ENCODE measurements around the gene RELB.
A peak's percentile ranks its signal among the peaks of the same experiment; 100 is the strongest.

Gene RELB

GRCh38 chr19:45046355-45046754, 45.1 kb downstream of the RELB start:
- peak overlapping the region; percentile 52 for H3K4me3 ChIP-seq (ENCODE audit: insufficient read depth, low read length, poor library complexity, severe bottlenecking)
- TF ChIP-seq EZH2phosphoT487 (conservative IDR thresholded peaks at IDR 0.05; ENCODE audit: low read length) (no peak), CTCF (IDR thresholded peaks at IDR 0.05; ENCODE audit: insufficient read depth, low read length, poor library complexity, severe bottlenecking) (no peak)
- H4K20me1 ChIP-seq (ENCODE audit: low read depth, low read length) = no peaks in the 10 kb centered on the region
- no peaks in the 10 kb centered on the region for H3K9me3 ChIP-seq (ENCODE audit: insufficient read depth, low read length)
- H3F3A ChIP-seq (ENCODE audit: insufficient read depth) = peaks cover 21% of the 10 kb centered on the region
- peaks cover 79% of the 10 kb centered on the region for H3K79me2 ChIP-seq (ENCODE audit: insufficient read depth, low read length)
- H3K9ac ChIP-seq (ENCODE audit: low read length) = peak overlapping the region; percentile 60
- H3K27ac ChIP-seq (ENCODE audit: low read depth, low read length) = peak overlapping the region; percentile 96
- H3K4me2 ChIP-seq (ENCODE audit: low read depth, low read length, poor library complexity, severe bottlenecking) = peak overlapping the region; percentile 95
- H2AFZ ChIP-seq (ENCODE audit: low read depth, low read length, severe bottlenecking) = no peak overlapping the region
- no peaks in the 10 kb centered on the region for H3K9me2 ChIP-seq (replicated peaks; ENCODE audit: insufficient read depth, low read length)
- no peaks in the 10 kb centered on the region for H3K27me3 ChIP-seq (ENCODE audit: low read length)
- H3K36me3 ChIP-seq (ENCODE audit: low read length) = no peaks in the 10 kb centered on the region

- Histone ChIP-seq H3K4me3 (ENCODE audit: insufficient read depth, low read length, poor library complexity, severe bottlenecking) (peak overlapping the region; percentile 52), H3K27ac (ENCODE audit: low read depth, low read length) (peak overlapping the region; percentile 96), H2AFZ (ENCODE audit: low read depth, low read length, severe bottlenecking) (no peak overlapping the region), H4K20me1 (ENCODE audit: low read depth, low read length) (no peaks in the 10 kb centered on the region), H3K79me2 (ENCODE audit: insufficient read depth, low read length) (peaks cover 79% of the 10 kb centered on the region), H3F3A (ENCODE audit: insufficient read depth) (peaks cover 21% of the 10 kb centered on the region), H3K9me2 (replicated peaks; ENCODE audit: insufficient read depth, low read length) (no peaks in the 10 kb centered on the region), H3K9ac (ENCODE audit: low read length) (peak overlapping the region; percentile 60), H3K27me3 (ENCODE audit: low read length) (no peaks in the 10 kb centered on the region), H3K4me2 (ENCODE audit: low read depth, low read length, poor library complexity, severe bottlenecking) (peak overlapping the region; percentile 95), H3K9me3 (ENCODE audit: insufficient read depth, low read length) (no peaks in the 10 kb centered on the region), H3K36me3 (ENCODE audit: low read length) (no peaks in the 10 kb centered on the region)
- TF ChIP-seq CTCF (IDR thresholded peaks at IDR 0.05; ENCODE audit: insufficient read depth, low read length, poor library complexity, severe bottlenecking) (no peak), EZH2phosphoT487 (conservative IDR thresholded peaks at IDR 0.05; ENCODE audit: low read length) (no peak)
Observed at GRCh38 chr19:45047188-45047797, 46.0 kb downstream of the RELB start.

- H4K20me1 ChIP-seq (ENCODE audit: low read depth, low read length) = no peaks in the 10 kb centered on the region
- H3K27me3 ChIP-seq (ENCODE audit: low read length) = no peaks in the 10 kb centered on the region
- H3F3A ChIP-seq (ENCODE audit: insufficient read depth) = peaks cover 21% of the 10 kb centered on the region
- no peak for TF ChIP-seq CTCF (IDR thresholded peaks at IDR 0.05; ENCODE audit: insufficient read depth, low read length, poor library complexity, severe bottlenecking)
- TF ChIP-seq EZH2phosphoT487 (conservative IDR thresholded peaks at IDR 0.05; ENCODE audit: low read length) = no peak
- H3K9ac ChIP-seq (ENCODE audit: low read length) = no peak overlapping the region
- no peak overlapping the region for H3K4me2 ChIP-seq (ENCODE audit: low read depth, low read length, poor library complexity, severe bottlenecking)
- H3K4me3 ChIP-seq (ENCODE audit: insufficient read depth, low read length, poor library complexity, severe bottlenecking) = no peak overlapping the region
- no peaks in the 10 kb centered on the region for H3K36me3 ChIP-seq (ENCODE audit: low read length)
- no peaks in the 10 kb centered on the region for H3K9me3 ChIP-seq (ENCODE audit: insufficient read depth, low read length)
- H2AFZ ChIP-seq (ENCODE audit: low read depth, low read length, severe bottlenecking) = no peak overlapping the region
- peak overlapping the region; percentile 23 for H3K27ac ChIP-seq (ENCODE audit: low read depth, low read length)
- H3K9me2 ChIP-seq (replicated peaks; ENCODE audit: insufficient read depth, low read length) = no peaks in the 10 kb centered on the region
- peaks cover 81% of the 10 kb centered on the region for H3K79me2 ChIP-seq (ENCODE audit: insufficient read depth, low read length)
Observed at GRCh38 chr19:45049073-45049736, 47.9 kb downstream of the RELB start.
